Stimulated activated CD8-positive, alpha-beta memory T cell treated with anti-CD3 and anti-CD28 coated beads, Interleukin-12 subunit alpha, Interleukin-12 subunit beta, amount 100 ng/mL, for 24 hours (primary cell): ENCODE results near the gene KLF16.
"Not testable (repeated sequence)": the region's sequence is repeated elsewhere in the genome, so short reads cannot be mapped to it uniquely, and the experiment has no call there.

Experiments
- DNase-seq: peaks from one replicate; pipeline ENCODE4 v3.0.0-alpha.2; 2020; ENCODE audit errors: extremely low read depth

Gene KLF16

GRCh38 chr19:1884291-1884718 is 20.9 kb upstream of the KLF16 start:
- no peak for DNase-seq

GRCh38 chr19:1883784-1884183 is 20.4 kb upstream of the KLF16 start:
- DNase-seq: no peak

- no peak for DNase-seq
Observed at GRCh38 chr19:1882786-1883692, 19.7 kb upstream of the KLF16 start.

- no peak for DNase-seq
Observed at GRCh38 chr19:1882089-1882785, 18.9 kb upstream of the KLF16 start.

- DNase-seq: not testable (repeated sequence)
Observed at GRCh38 chr19:1881393-1882088, 18.2 kb upstream of the KLF16 start.

- no peak for DNase-seq
Observed at GRCh38 chr19:1880611-1881392, 17.4 kb upstream of the KLF16 start.

GRCh38 chr19:1879982-1880381 is 16.6 kb upstream of the KLF16 start:
- not testable (repeated sequence) for DNase-seq

GRCh38 chr19:1878583-1878982 is 15.2 kb upstream of the KLF16 start:
- not testable (repeated sequence) for DNase-seq

GRCh38 chr19:1877280-1877660 is 13.9 kb upstream of the KLF16 start:
- not testable (repeated sequence) for DNase-seq

- DNase-seq: not testable (repeated sequence)
Observed at GRCh38 chr19:1876496-1877279, 13.3 kb upstream of the KLF16 start.

GRCh38 chr19:1875646-1876495 is 12.5 kb upstream of the KLF16 start:
- DNase-seq: peak; percentile 73

GRCh38 chr19:1875265-1875645 is 11.9 kb upstream of the KLF16 start:
- DNase-seq: not testable (repeated sequence)

GRCh38 chr19:1874554-1875185 is 11.3 kb upstream of the KLF16 start:
- no peak for DNase-seq

- DNase-seq: no peak
Observed at GRCh38 chr19:1873524-1874473, 10.4 kb upstream of the KLF16 start.

GRCh38 chr19:1872807-1873523 is 9.6 kb upstream of the KLF16 start:
- DNase-seq: no peak

- DNase-seq: no peak
Observed at GRCh38 chr19:1871630-1872029, 8.3 kb upstream of the KLF16 start.

GRCh38 chr19:1871140-1871597 is 7.8 kb upstream of the KLF16 start:
- DNase-seq: no peak
